Measurements from ENCODE around the gene SP8. TPM values are rescaled to one million over a fixed set of nuclear protein-coding genes. Genes with fewer than 3 reads are reported as not detected.

Gene SP8
- total RNA-seq, 1 donor from 2014 or later = 19.8 TPM

GRCh38 chr7:20776214-20776911 lies 10.3 kb downstream of the SP8 start:
- Mint-ChIP-seq H3K27ac (no peak overlapping the region), H3K27me3 (ENCODE audit: insufficient read depth, low read depth) (peaks cover 38% of the 10 kb centered on the region), H3K36me3 (no peaks in the 10 kb centered on the region), H3K9me3 (no peaks in the 10 kb centered on the region), H3K4me1 (peaks cover 50% of the 10 kb centered on the region), H3K4me3 (peak overlapping the region; percentile 80)
- peaks cover 62% of the 10 kb centered on the region for H3F3A ChIP-seq (ENCODE audit: low read depth)
- H3K4me1 ChIP-seq = peaks cover 62% of the 10 kb centered on the region
- H3K4me2 ChIP-seq = peak overlapping the region; percentile 83
- H2AFZ ChIP-seq (replicated peaks) = no peak overlapping the region
- H3K9ac ChIP-seq = no peak overlapping the region
- peaks cover 47% of the 10 kb centered on the region for H4K20me1 ChIP-seq (ENCODE audit: low read depth)
- DNase-seq (ENCODE audit: low spot score) = peak; percentile 82
- H3K9me3 ChIP-seq (ENCODE audit: low read depth) = no peaks in the 10 kb centered on the region
- H3K79me2 ChIP-seq (ENCODE audit: low read depth) = peaks cover 16% of the 10 kb centered on the region
- H3K36me3 ChIP-seq = no peaks in the 10 kb centered on the region
- H3K27ac ChIP-seq = no peak overlapping the region
- TF ChIP-seq CTCF (IDR thresholded peaks at IDR 0.05) (no peak), EZH2phosphoT487 (IDR thresholded peaks at IDR 0.05) (no peak), EZH2 (IDR thresholded peaks at IDR 0.05) (no peak)
- H3K4me3 ChIP-seq = peak overlapping the region; percentile 10
- H3K27me3 ChIP-seq = peaks cover 59% of the 10 kb centered on the region

GRCh38 chr7:20754001-20754400 lies 32.7 kb downstream of the SP8 start:
- Mint-ChIP-seq H3K4me3 (no peak overlapping the region), H3K4me1 (no peaks in the 10 kb centered on the region), H3K9me3 (no peaks in the 10 kb centered on the region), H3K36me3 (no peaks in the 10 kb centered on the region), H3K27me3 (ENCODE audit: insufficient read depth, low read depth) (no peaks in the 10 kb centered on the region), H3K27ac (no peak overlapping the region)
- Histone ChIP-seq H3K36me3 (no peaks in the 10 kb centered on the region), H2AFZ (replicated peaks) (no peak overlapping the region), H4K20me1 (ENCODE audit: low read depth) (no peaks in the 10 kb centered on the region), H3K4me2 (no peak overlapping the region), H3K9me3 (ENCODE audit: low read depth) (no peaks in the 10 kb centered on the region), H3K4me3 (no peak overlapping the region), H3F3A (ENCODE audit: low read depth) (no peaks in the 10 kb centered on the region), H3K27me3 (no peaks in the 10 kb centered on the region), H3K9ac (no peak overlapping the region), H3K27ac (no peak overlapping the region), H3K4me1 (no peaks in the 10 kb centered on the region), H3K79me2 (ENCODE audit: low read depth) (no peaks in the 10 kb centered on the region)
- TF ChIP-seq EZH2 (IDR thresholded peaks at IDR 0.05) = no peak
- no peak for TF ChIP-seq CTCF (IDR thresholded peaks at IDR 0.05)
- no peak for TF ChIP-seq EZH2phosphoT487 (IDR thresholded peaks at IDR 0.05)
- no peak for DNase-seq (ENCODE audit: low spot score)

GRCh38 chr7:20749906-20750305 lies 36.8 kb downstream of the SP8 start:
- Mint-ChIP-seq H3K4me1 (peaks cover 15% of the 10 kb centered on the region), H3K36me3 (no peaks in the 10 kb centered on the region), H3K9me3 (no peaks in the 10 kb centered on the region), H3K27me3 (ENCODE audit: insufficient read depth, low read depth) (peaks cover 2% of the 10 kb centered on the region), H3K27ac (no peak overlapping the region), H3K4me3 (no peak overlapping the region)
- Histone ChIP-seq H3K9ac (no peak overlapping the region), H3K36me3 (no peaks in the 10 kb centered on the region), H3K79me2 (ENCODE audit: low read depth) (no peaks in the 10 kb centered on the region), H3K4me3 (no peak overlapping the region), H2AFZ (replicated peaks) (no peak overlapping the region), H3K4me2 (no peak overlapping the region), H4K20me1 (ENCODE audit: low read depth) (no peaks in the 10 kb centered on the region), H3F3A (ENCODE audit: low read depth) (no peaks in the 10 kb centered on the region), H3K4me1 (peaks cover 12% of the 10 kb centered on the region), H3K27me3 (no peaks in the 10 kb centered on the region), H3K27ac (no peak overlapping the region), H3K9me3 (ENCODE audit: low read depth) (no peaks in the 10 kb centered on the region)
- TF ChIP-seq EZH2phosphoT487 (IDR thresholded peaks at IDR 0.05) = no peak
- no peak for TF ChIP-seq EZH2 (IDR thresholded peaks at IDR 0.05)
- no peak for TF ChIP-seq CTCF (IDR thresholded peaks at IDR 0.05)
- DNase-seq (ENCODE audit: low spot score) = no peak

Data from neural progenitor cell (in vitro differentiated cells).